Suprapubic skin (tissue), 3 donors: ENCODE data around the gene TMEM82.

Experiments
- EP300 ChIP-seq: sonication (generic); formaldehyde crosslinking; IDR thresholded peaks from one replicate; pipeline ENCODE4 v1.6.1; 2017; ENCODE audit warnings: antibody characterized with exemption
- TF ChIP-seq, protein P1 (sequence below), 2 donors: fragments of 200-600 bp in 1 of 2; fragments of 450-650 bp in 1 of 2; sonication (generic) in 1 of 2; IDR thresholded peaks; one replicate each; pipeline ENCODE4 v1.5.1; 2016 to 2019; ENCODE audit warnings: antibody characterized with exemption in 2 of 2, mild to moderate bottlenecking in 1 of 2, moderate library complexity in 1 of 2

DNA sequence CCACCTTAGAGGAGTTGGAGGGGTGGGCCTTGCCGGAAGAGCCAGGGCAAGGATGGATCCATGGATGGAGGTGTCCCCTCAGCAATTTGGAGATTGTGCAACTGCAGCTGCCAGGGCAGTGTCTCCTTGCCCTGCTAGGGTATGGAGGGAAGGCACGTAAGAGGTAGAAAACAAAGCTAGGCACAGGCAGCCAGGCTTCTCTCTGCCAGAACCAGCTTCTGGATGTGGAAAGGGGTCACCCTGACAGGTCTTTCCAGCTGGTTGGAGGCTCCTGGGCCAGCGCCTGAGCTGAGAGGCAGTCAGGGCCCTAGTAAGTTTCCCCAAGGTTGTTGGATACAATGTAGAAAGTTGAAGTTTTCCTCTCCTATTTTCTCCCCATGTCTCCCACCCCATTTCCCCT lies 21.4 kb upstream of the TMEM82 start:
- TF ChIP-seq, protein P1, sequence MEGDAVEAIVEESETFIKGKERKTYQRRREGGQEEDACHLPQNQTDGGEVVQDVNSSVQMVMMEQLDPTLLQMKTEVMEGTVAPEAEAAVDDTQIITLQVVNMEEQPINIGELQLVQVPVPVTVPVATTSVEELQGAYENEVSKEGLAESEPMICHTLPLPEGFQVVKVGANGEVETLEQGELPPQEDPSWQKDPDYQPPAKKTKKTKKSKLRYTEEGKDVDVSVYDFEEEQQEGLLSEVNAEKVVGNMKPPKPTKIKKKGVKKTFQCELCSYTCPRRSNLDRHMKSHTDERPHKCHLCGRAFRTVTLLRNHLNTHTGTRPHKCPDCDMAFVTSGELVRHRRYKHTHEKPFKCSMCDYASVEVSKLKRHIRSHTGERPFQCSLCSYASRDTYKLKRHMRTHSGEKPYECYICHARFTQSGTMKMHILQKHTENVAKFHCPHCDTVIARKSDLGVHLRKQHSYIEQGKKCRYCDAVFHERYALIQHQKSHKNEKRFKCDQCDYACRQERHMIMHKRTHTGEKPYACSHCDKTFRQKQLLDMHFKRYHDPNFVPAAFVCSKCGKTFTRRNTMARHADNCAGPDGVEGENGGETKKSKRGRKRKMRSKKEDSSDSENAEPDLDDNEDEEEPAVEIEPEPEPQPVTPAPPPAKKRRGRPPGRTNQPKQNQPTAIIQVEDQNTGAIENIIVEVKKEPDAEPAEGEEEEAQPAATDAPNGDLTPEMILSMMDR (IDR thresholded peaks at IDR 0.05), result no peak
- TF ChIP-seq EP300, result no peak
